ENCODE measurements around the gene CA7.
"Not testable (repeated sequence)": the region's sequence is repeated elsewhere in the genome, so short reads cannot be mapped to it uniquely, and the experiment has no call there.

CA7 gene

GRCh38 chr16:66894055-66894454, 49.8 kb downstream of the CA7 start:
- no peak overlapping the region for H3K4me3 ChIP-seq (replicated peaks; ENCODE audit: low read depth, low read length)
- TF ChIP-seq, protein P1, sequence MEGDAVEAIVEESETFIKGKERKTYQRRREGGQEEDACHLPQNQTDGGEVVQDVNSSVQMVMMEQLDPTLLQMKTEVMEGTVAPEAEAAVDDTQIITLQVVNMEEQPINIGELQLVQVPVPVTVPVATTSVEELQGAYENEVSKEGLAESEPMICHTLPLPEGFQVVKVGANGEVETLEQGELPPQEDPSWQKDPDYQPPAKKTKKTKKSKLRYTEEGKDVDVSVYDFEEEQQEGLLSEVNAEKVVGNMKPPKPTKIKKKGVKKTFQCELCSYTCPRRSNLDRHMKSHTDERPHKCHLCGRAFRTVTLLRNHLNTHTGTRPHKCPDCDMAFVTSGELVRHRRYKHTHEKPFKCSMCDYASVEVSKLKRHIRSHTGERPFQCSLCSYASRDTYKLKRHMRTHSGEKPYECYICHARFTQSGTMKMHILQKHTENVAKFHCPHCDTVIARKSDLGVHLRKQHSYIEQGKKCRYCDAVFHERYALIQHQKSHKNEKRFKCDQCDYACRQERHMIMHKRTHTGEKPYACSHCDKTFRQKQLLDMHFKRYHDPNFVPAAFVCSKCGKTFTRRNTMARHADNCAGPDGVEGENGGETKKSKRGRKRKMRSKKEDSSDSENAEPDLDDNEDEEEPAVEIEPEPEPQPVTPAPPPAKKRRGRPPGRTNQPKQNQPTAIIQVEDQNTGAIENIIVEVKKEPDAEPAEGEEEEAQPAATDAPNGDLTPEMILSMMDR (IDR thresholded peaks at IDR 0.05; ENCODE audit: low read length, missing control alignments): no peak
- DNase-seq (ENCODE audit: low read depth): no peak

- no peak overlapping the region for H3K4me3 ChIP-seq (replicated peaks; ENCODE audit: low read depth, low read length)
- peak; percentile 84 for DNase-seq (ENCODE audit: low read depth)
- TF ChIP-seq, protein P1 (IDR thresholded peaks at IDR 0.05; ENCODE audit: low read length, missing control alignments): peak; percentile 86
Observed at GRCh38 chr16:66894948-66895688, 50.9 kb downstream of the CA7 start.

DNA sequence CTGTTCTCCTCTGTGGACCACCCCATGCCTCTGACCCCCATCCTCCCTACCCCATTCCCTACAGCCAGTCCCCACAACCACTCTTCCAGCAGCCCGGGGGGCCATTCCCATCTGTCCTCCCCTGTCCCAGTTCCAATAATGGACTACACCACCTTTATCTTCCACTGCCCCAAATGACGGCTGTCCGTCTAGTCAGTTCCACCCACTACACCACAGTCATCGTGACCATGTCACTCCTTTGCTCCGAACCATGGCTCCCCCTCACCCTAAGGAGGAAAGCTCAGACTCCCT, 51.4 kb downstream of the CA7 start:
- TF ChIP-seq, protein P1 (IDR thresholded peaks at IDR 0.05; ENCODE audit: low read length, missing control alignments): no peak
- H3K4me3 ChIP-seq (replicated peaks; ENCODE audit: low read depth, low read length): no peak overlapping the region
- DNase-seq (ENCODE audit: low read depth): no peak

DNA sequence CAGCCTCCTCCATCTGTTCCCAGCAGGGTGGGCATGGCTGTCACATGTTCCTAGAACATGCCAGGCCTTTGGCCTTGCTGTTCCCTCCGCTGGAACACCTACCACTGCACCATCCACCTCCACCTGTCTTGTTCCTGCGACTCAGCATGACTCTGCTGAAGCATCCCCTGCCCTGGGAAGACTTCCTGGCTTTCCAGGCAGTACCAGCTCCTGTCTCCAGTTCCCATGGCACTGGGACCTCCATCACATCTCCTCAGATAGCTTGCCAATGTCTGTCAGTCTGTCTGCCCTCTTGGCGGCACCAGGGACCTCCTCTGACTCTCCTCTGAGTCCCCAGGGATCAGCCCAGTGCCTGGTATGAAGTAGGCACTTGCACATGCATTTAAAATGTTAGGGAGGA, 51.8 kb downstream of the CA7 start:
- no peak overlapping the region for H3K4me3 ChIP-seq (replicated peaks; ENCODE audit: low read depth, low read length)
- TF ChIP-seq, protein P1 (IDR thresholded peaks at IDR 0.05; ENCODE audit: low read length, missing control alignments): no peak
- no peak for DNase-seq (ENCODE audit: low read depth)

DNA sequence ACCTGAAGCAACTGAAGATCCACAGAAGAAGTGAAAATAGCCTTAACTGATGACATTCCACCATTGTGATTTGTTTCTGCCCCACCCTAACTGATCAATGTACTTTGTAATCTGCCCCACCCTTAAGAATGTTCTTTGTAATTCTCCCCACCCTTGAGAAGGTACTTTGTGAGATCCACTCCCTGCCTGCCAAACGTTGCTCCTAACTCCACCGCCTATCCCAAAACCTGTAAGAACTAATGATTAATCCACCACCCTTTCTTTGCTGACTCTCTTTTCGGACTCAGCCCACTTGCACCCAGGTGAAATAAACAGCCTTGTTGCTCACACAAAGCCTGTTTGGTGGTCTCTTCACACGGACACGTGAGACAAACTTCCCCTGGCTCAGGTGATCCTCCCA, 52.5 kb downstream of the CA7 start:
- not testable (repeated sequence) for H3K4me3 ChIP-seq (replicated peaks; ENCODE audit: low read depth, low read length); DNase-seq (ENCODE audit: low read depth)

GRCh38 chr16:66898207-66898606, 54.0 kb downstream of the CA7 start:
- TF ChIP-seq, protein P1 (IDR thresholded peaks at IDR 0.05; ENCODE audit: low read length, missing control alignments): no peak
- H3K4me3 ChIP-seq (replicated peaks; ENCODE audit: low read depth, low read length): no peak overlapping the region
- DNase-seq (ENCODE audit: low read depth): no peak

DNA sequence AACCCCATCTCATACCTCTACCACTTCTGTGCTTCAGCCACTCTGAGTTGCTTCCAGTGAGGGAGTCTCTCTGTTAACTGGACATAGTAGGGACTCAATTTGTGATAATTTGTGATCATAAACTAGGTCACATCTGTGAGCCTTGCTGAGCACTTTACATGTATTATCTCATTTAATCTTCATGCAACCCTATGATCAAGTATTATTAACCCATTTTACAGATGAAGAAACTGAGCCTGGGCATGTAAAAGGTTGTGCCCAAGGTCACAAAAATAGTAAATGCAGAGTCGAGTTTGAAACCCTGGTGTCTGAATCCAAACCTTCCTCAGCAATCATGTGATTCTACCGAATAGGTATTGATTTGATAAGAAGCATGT, 54.7 kb downstream of the CA7 start:
- DNase-seq (ENCODE audit: low read depth): no peak
- no peak overlapping the region for H3K4me3 ChIP-seq (replicated peaks; ENCODE audit: low read depth, low read length)
- TF ChIP-seq, protein P1 (IDR thresholded peaks at IDR 0.05; ENCODE audit: low read length, missing control alignments): no peak

Data from fibroblast of pulmonary artery (primary cell).